DND-41 (cell line): ENCODE results near the gene ASXL2.

Experiments
- EZH2 ChIP-seq: IDR thresholded peaks from 3 replicates; pipeline ENCODE4 v1.6.1; 2012; ENCODE audit warnings: borderline replicate concordance, low read depth, mild to moderate bottlenecking, moderate library complexity, low read length, inconsistent platforms; ENCODE audit not compliant: severe bottlenecking
- TF ChIP-seq, protein P1 (sequence below): IDR thresholded peaks from 2 replicates; pipeline ENCODE4 v1.5.1; 2012; ENCODE audit warnings: borderline replicate concordance, low read length, moderate library complexity, mild to moderate bottlenecking; ENCODE audit not compliant: poor library complexity, severe bottlenecking; ENCODE audit errors: extremely low read depth

DNA sequence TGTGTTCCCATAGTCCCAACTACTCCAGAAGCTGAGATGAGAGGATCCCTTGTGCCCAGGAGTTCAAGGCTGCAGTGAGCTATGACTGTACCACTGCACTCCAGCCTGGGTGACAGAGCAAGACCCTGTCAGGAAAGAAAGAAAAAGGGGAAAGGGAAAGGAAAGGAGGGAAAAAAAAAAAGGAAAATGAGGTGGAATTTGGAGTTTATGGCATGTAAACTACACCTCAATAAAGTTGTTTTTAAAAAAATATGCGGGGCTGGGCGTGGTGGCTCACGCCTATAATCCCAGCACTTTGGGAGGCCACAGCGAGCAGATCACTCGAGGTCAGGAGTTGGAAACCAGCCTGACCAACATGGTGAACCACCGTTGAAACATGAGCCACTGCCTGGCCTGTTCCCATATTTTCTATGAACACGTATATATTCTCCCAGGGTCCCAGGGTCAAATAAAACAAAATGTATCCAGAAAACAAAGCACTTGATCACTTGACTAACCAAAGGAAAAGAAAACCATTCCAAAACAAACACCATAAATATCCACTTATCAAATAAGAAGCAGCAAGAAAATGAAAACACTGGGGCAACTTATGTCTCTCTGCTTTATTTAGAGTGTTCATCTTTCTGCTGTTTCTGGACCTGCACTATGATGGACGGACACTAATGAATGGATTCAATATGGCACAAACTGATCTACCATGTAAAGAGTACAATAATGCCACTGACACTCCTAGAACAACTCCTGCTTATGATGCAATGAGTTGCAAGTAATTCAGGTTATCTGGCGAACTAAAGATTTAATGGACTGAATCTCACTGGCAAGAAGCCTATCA, 56.8 kb downstream of the ASXL2 start:
- no peak for TF ChIP-seq EZH2
- TF ChIP-seq, protein P1, sequence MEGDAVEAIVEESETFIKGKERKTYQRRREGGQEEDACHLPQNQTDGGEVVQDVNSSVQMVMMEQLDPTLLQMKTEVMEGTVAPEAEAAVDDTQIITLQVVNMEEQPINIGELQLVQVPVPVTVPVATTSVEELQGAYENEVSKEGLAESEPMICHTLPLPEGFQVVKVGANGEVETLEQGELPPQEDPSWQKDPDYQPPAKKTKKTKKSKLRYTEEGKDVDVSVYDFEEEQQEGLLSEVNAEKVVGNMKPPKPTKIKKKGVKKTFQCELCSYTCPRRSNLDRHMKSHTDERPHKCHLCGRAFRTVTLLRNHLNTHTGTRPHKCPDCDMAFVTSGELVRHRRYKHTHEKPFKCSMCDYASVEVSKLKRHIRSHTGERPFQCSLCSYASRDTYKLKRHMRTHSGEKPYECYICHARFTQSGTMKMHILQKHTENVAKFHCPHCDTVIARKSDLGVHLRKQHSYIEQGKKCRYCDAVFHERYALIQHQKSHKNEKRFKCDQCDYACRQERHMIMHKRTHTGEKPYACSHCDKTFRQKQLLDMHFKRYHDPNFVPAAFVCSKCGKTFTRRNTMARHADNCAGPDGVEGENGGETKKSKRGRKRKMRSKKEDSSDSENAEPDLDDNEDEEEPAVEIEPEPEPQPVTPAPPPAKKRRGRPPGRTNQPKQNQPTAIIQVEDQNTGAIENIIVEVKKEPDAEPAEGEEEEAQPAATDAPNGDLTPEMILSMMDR = no peak
